ENCODE data around the gene IRX3.

IRX3 gene

DNA sequence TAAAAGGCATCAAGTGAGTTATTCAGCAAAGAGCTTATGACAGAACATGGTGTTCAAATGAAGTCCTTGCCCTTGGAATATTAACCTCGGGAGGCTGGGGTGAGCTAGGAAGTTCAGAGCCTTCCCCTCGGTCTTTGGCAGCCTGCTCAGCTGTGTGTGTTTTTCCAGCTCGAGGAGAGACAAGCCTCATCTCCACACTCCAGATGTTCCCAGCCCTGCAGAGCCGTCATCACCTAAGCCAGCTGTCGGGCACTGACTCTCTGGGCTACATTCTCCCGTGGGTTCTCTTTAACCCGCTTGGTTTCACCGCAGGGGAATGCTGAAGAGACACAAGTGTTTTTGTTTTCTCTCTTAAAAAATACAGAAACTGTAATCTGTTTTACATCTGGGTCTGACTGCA, 47.1 kb downstream of the IRX3 start:
- Histone ChIP-seq H3K27ac (ENCODE audit: insufficient read depth, low read depth, low read length, poor library complexity, severe bottlenecking) (no peak overlapping the region), H3K9me3 (ENCODE audit: control insufficient read depth, low read length) (no peaks in the 10 kb centered on the region), H3K4me3 (ENCODE audit: insufficient read depth, low read depth, low read length) (no peak overlapping the region), H3K27me3 (ENCODE audit: control insufficient read depth, insufficient read depth, low read length, poor library complexity, severe bottlenecking) (no peaks in the 10 kb centered on the region), H3K4me1 (ENCODE audit: control insufficient read depth, insufficient read depth, low read length) (peaks cover 4% of the 10 kb centered on the region), H3K36me3 (ENCODE audit: control insufficient read depth, insufficient read depth, low read length) (no peaks in the 10 kb centered on the region)
- 85 to 91% methylated on average over 8 of the region's 8 CpGs for WGBS, 2 experiments

DNA sequence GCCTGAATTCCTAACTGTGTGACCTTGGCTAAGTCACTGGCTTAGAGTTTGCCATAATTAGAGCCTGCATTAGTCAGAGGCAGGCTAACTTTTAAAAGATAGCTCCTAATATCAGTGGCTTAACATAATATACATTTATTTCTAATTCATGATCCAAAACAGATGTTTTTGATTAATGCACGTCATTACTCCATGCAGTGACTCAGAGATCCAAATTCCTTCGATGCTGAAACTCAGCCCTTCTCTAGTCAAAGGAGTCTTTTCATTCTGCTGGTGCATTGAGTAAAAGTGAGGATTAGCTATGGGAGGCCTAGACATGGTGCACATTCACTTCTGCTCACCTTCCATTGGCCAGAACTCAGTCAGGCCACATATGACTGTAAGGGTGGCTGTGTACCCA, 49.8 kb downstream of the IRX3 start:
- Histone ChIP-seq H3K9me3 (ENCODE audit: control insufficient read depth, low read length) (no peaks in the 10 kb centered on the region), H3K4me3 (ENCODE audit: insufficient read depth, low read depth, low read length) (no peak overlapping the region), H3K4me1 (ENCODE audit: control insufficient read depth, insufficient read depth, low read length) (peaks cover 4% of the 10 kb centered on the region), H3K36me3 (ENCODE audit: control insufficient read depth, insufficient read depth, low read length) (no peaks in the 10 kb centered on the region), H3K27me3 (ENCODE audit: control insufficient read depth, insufficient read depth, low read length, poor library complexity, severe bottlenecking) (no peaks in the 10 kb centered on the region), H3K27ac (ENCODE audit: insufficient read depth, low read depth, low read length, poor library complexity, severe bottlenecking) (no peak overlapping the region)
- WGBS, 2 experiments: 94 to 100% methylated on average over 2 of the region's 2 CpGs

DNA sequence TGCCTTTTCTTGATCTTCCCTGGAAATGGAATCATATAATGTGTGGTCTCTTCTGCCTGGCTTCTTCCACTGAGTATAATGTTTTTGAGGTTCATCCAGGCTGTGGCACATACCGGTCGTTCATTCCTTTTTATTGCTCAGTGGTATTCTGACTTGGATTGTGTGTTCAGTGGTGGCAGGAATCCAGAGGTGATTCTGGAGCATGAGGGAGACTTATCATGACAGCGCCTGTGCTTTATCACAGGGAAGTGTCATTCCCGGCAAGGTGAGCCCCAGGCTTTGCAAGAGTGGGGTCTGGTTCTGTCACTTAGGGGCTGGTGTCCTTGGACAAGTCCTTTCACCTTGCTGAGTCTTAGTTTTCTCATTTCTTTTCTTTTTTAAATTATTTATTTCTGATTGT, 53.0 kb downstream of the IRX3 start:
- WGBS, 2 experiments: 97 to 98% methylated on average over 4 of the region's 4 CpGs

More for the DNA sequence above, 53.0 kb downstream of the IRX3 start:
- H3K9me3 ChIP-seq (ENCODE audit: control insufficient read depth, low read length): no peaks in the 10 kb centered on the region
- H3K27me3 ChIP-seq (ENCODE audit: control insufficient read depth, insufficient read depth, low read length, poor library complexity, severe bottlenecking): no peaks in the 10 kb centered on the region
- H3K4me1 ChIP-seq (ENCODE audit: control insufficient read depth, insufficient read depth, low read length): peaks cover 4% of the 10 kb centered on the region
- H3K4me3 ChIP-seq (ENCODE audit: insufficient read depth, low read depth, low read length): no peak overlapping the region
- no peak overlapping the region for H3K27ac ChIP-seq (ENCODE audit: insufficient read depth, low read depth, low read length, poor library complexity, severe bottlenecking)
- no peaks in the 10 kb centered on the region for H3K36me3 ChIP-seq (ENCODE audit: control insufficient read depth, insufficient read depth, low read length)
